ENCODE results near the gene KIF16B. TPM values are rescaled to one million over a fixed set of nuclear protein-coding genes. Genes with fewer than 3 reads are reported as not detected.

Gene KIF16B
- total RNA-seq, 4 donors from 2014 or later: 70.5 to 169 (median 80.2) TPM

GRCh38 chr20:16555754-16556153, 17.5 kb downstream of the KIF16B start:
- TF ChIP-seq CTCF (IDR thresholded peaks at IDR 0.05) (no peak), POLR2A (IDR thresholded peaks at IDR 0.05) (no peak)
- Histone ChIP-seq H3K9me3 (no peaks in the 10 kb centered on the region), H3K4me1 (peaks cover 0 to 11% (median 0%) of the 10 kb centered on the region in 4 donors), H3K27me3 (no peaks in the 10 kb centered on the region), H3K4me3 (no peak overlapping the region), H3K27ac (no peak overlapping the region), H3K36me3 (no peaks in the 10 kb centered on the region)
- no peak for DNase-seq

- Histone ChIP-seq H3K27ac (no peak overlapping the region), H3K4me3 (no peak overlapping the region), H3K27me3 (no peaks in the 10 kb centered on the region), H3K36me3 (no peaks in the 10 kb centered on the region), H3K4me1 (peaks cover 0 to 11% (median 0%) of the 10 kb centered on the region in 4 donors), H3K9me3 (no peaks in the 10 kb centered on the region)
- TF ChIP-seq POLR2A (IDR thresholded peaks at IDR 0.05): no peak
- no peak for TF ChIP-seq CTCF (IDR thresholded peaks at IDR 0.05)
- no peak for DNase-seq
Observed at GRCh38 chr20:16554766-16555543, 18.3 kb downstream of the KIF16B start.

- Histone ChIP-seq H3K9me3 (no peaks in the 10 kb centered on the region), H3K27ac (no peak overlapping the region), H3K36me3 (no peaks in the 10 kb centered on the region), H3K4me1 (peaks cover 0 to 11% (median 0%) of the 10 kb centered on the region in 4 donors), H3K27me3 (no peaks in the 10 kb centered on the region), H3K4me3 (no peak overlapping the region)
- TF ChIP-seq CTCF (IDR thresholded peaks at IDR 0.05) (no peak), POLR2A (IDR thresholded peaks at IDR 0.05) (no peak)
- DNase-seq: no peak
Observed at GRCh38 chr20:16553684-16554083, 19.6 kb downstream of the KIF16B start.

GRCh38 chr20:16553101-16553500, 20.1 kb downstream of the KIF16B start:
- no peak overlapping the region for H3K4me3 ChIP-seq
- peaks cover 0 to 11% (median 0%) of the 10 kb centered on the region in 4 donors for H3K4me1 ChIP-seq
- TF ChIP-seq POLR2A (IDR thresholded peaks at IDR 0.05) (no peak), CTCF (IDR thresholded peaks at IDR 0.05) (no peak)
- H3K27me3 ChIP-seq: no peaks in the 10 kb centered on the region
- DNase-seq: no peak
- H3K27ac ChIP-seq: no peak overlapping the region
- H3K36me3 ChIP-seq: no peaks in the 10 kb centered on the region
- H3K9me3 ChIP-seq: no peaks in the 10 kb centered on the region

GRCh38 chr20:16552015-16552414, 21.2 kb downstream of the KIF16B start:
- H3K9me3 ChIP-seq: no peaks in the 10 kb centered on the region
- no peak overlapping the region for H3K4me3 ChIP-seq
- peaks cover 0 to 11% (median 0%) of the 10 kb centered on the region in 4 donors for H3K4me1 ChIP-seq
- H3K27me3 ChIP-seq: no peaks in the 10 kb centered on the region
- H3K27ac ChIP-seq: no peak overlapping the region
- no peak for DNase-seq
- H3K36me3 ChIP-seq: no peaks in the 10 kb centered on the region
- TF ChIP-seq POLR2A (IDR thresholded peaks at IDR 0.05) (no peak), CTCF (IDR thresholded peaks at IDR 0.05) (no peak)
